ENCODE results near the gene SYT7. TPM values are rescaled to one million over a fixed set of nuclear protein-coding genes. Genes with fewer than 3 reads are reported as not detected.

Gene SYT7
- total and polyA plus RNA-seq, 10 of the 15 experiments (the other 5 are each of a cell fraction or from before 2014, with no cell fraction given): not detected

DNA sequence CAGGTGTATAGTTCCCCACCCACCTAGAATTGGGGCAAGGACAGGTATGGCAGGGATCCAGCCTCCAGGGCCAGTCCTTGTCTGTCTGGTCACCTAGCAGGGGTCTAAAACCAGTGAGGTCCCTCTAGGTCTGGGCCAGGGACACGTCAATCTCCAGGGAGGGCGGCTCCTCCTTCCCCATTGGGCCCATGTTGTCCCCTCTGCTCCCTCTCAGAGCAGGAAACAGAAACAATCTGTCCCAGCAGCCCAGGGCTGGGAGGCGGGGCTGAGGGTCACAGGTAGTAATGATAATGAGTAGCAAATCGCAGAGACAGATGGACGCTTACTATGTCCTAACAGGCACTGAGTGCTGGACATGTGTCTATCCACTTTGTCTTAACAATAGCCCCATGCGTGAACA, 22.8 kb upstream of the SYT7 start:
- H3K9me3 ChIP-seq (replicated peaks; ENCODE audit: control insufficient read depth, insufficient read depth, low read length): no peaks in the 10 kb centered on the region
- H3K4me3 ChIP-seq: no peak overlapping the region
- H3K4me1 ChIP-seq (ENCODE audit: control insufficient read depth, insufficient read depth, low read length): no peaks in the 10 kb centered on the region
- POLR2A ChIA-PET: no interaction called here
- no peak overlapping the region for H3K9ac ChIP-seq (ENCODE audit: control insufficient read depth, insufficient read depth, low read length)
- DNase-seq (ENCODE audit: low read depth, low spot score) (no peak), ATAC-seq (no peak), FAIRE-seq (no peak)
- CTCF ChIA-PET: no interaction called here
- BruUV-seq (replicated peaks): no TSS peak
- peaks cover 3 to 7% of the 10 kb centered on the region in 2 experiments for H3K27me3 ChIP-seq (replicated peaks in 1 of 2; ENCODE audit: control insufficient read depth in 2 of 2, insufficient read depth in 2 of 2, low read length in 1 of 2)
- H3K4me2 ChIP-seq (ENCODE audit: control insufficient read depth, insufficient read depth): no peak overlapping the region
- H3K27ac ChIP-seq (ENCODE audit: control insufficient read depth, insufficient read depth): no peak overlapping the region
- RAD21 ChIA-PET (ENCODE audit: unreplicated experiment): no interaction called here
- H2AFZ ChIP-seq (ENCODE audit: control insufficient read depth, low read depth, low read length): no peak overlapping the region
- H3K36me3 ChIP-seq (ENCODE audit: control insufficient read depth in 2 of 2, insufficient read depth in 2 of 2, low read length in 1 of 2): no peaks in the 10 kb centered on the region
- SMC1A ChIA-PET (ENCODE audit: uncharacterized antibody, unreplicated experiment): no interaction called here
- 44% methylated on average over 6 of the region's 6 CpGs for WGBS (ENCODE audit: insufficient coverage, insufficient replicate concordance, low lambda C conversion rate, missing lambda C conversion rate)
- H3K79me2 ChIP-seq (ENCODE audit: control insufficient read depth, insufficient read depth, low read length): no peaks in the 10 kb centered on the region
- in situ Hi-C loops (cut with MboI) (no loop called here), intact Hi-C loops (cut with micrococcal nuclease; ENCODE audit: unreplicated experiment) (no loop called here)
- no peaks in the 10 kb centered on the region for H4K20me1 ChIP-seq (ENCODE audit: control insufficient read depth, insufficient read depth)
- no peak for TF ChIP-seq ATF3 (IDR thresholded peaks at IDR 0.05; ENCODE audit: borderline replicate concordance, extremely low read depth, low read depth, low read length)
- TF ChIP-seq SMAD5 (IDR thresholded peaks at IDR 0.05; ENCODE audit: low read depth): no peak
- no peak for TF ChIP-seq ZNF622 (IDR thresholded peaks at IDR 0.05)
- TF ChIP-seq, protein P1, sequence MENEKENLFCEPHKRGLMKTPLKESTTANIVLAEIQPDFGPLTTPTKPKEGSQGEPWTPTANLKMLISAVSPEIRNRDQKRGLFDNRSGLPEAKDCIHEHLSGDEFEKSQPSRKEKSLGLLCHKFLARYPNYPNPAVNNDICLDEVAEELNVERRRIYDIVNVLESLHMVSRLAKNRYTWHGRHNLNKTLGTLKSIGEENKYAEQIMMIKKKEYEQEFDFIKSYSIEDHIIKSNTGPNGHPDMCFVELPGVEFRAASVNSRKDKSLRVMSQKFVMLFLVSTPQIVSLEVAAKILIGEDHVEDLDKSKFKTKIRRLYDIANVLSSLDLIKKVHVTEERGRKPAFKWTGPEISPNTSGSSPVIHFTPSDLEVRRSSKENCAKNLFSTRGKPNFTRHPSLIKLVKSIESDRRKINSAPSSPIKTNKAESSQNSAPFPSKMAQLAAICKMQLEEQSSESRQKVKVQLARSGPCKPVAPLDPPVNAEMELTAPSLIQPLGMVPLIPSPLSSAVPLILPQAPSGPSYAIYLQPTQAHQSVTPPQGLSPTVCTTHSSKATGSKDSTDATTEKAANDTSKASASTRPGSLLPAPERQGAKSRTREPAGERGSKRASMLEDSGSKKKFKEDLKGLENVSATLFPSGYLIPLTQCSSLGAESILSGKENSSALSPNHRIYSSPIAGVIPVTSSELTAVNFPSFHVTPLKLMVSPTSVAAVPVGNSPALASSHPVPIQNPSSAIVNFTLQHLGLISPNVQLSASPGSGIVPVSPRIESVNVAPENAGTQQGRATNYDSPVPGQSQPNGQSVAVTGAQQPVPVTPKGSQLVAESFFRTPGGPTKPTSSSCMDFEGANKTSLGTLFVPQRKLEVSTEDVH (IDR thresholded peaks at IDR 0.05; ENCODE audit: low read depth, partially characterized antibody): no peak
- no peak for TF ChIP-seq POLR2AphosphoS2 (IDR thresholded peaks at IDR 0.05; ENCODE audit: low read depth, low read length)
- TF ChIP-seq TCF7 (IDR thresholded peaks at IDR 0.05; ENCODE audit: borderline replicate concordance): no peak
- TF ChIP-seq, protein P2, sequence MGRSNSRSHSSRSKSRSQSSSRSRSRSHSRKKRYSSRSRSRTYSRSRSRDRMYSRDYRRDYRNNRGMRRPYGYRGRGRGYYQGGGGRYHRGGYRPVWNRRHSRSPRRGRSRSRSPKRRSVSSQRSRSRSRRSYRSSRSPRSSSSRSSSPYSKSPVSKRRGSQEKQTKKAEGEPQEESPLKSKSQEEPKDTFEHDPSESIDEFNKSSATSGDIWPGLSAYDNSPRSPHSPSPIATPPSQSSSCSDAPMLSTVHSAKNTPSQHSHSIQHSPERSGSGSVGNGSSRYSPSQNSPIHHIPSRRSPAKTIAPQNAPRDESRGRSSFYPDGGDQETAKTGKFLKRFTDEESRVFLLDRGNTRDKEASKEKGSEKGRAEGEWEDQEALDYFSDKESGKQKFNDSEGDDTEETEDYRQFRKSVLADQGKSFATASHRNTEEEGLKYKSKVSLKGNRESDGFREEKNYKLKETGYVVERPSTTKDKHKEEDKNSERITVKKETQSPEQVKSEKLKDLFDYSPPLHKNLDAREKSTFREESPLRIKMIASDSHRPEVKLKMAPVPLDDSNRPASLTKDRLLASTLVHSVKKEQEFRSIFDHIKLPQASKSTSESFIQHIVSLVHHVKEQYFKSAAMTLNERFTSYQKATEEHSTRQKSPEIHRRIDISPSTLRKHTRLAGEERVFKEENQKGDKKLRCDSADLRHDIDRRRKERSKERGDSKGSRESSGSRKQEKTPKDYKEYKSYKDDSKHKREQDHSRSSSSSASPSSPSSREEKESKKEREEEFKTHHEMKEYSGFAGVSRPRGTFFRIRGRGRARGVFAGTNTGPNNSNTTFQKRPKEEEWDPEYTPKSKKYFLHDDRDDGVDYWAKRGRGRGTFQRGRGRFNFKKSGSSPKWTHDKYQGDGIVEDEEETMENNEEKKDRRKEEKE (IDR thresholded peaks at IDR 0.05): no peak
- no peak for TF ChIP-seq FOS (IDR thresholded peaks at IDR 0.05; ENCODE audit: borderline replicate concordance, extremely low read depth, insufficient read length)
- TF ChIP-seq SREBF1 (IDR thresholded peaks at IDR 0.05; ENCODE audit: low read length): no peak
- no peak for TF ChIP-seq BRCA1 (IDR thresholded peaks at IDR 0.05; ENCODE audit: low read depth, low read length)
- TF ChIP-seq FOXK2 (IDR thresholded peaks at IDR 0.05): no peak
- TF ChIP-seq RB1 (IDR thresholded peaks at IDR 0.05; ENCODE audit: borderline replicate concordance): no peak
- no peak for TF ChIP-seq ASH2L (IDR thresholded peaks at IDR 0.05; ENCODE audit: borderline replicate concordance, low read depth)
- TF ChIP-seq RAD51 (IDR thresholded peaks at IDR 0.05): no peak
- TF ChIP-seq SIX5 (IDR thresholded peaks at IDR 0.05; ENCODE audit: low read depth, low read length, severe bottlenecking): no peak
- no peak for TF ChIP-seq RELB (IDR thresholded peaks at IDR 0.05; ENCODE audit: low read depth)
- TF ChIP-seq, protein P3, sequence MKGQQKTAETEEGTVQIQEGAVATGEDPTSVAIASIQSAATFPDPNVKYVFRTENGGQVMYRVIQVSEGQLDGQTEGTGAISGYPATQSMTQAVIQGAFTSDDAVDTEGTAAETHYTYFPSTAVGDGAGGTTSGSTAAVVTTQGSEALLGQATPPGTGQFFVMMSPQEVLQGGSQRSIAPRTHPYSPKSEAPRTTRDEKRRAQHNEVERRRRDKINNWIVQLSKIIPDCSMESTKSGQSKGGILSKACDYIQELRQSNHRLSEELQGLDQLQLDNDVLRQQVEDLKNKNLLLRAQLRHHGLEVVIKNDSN (IDR thresholded peaks at IDR 0.05; ENCODE audit: borderline replicate concordance, extremely low read length, insufficient read depth, low read depth, low read length): no peak
- no peak for TF ChIP-seq SREBF2 (IDR thresholded peaks at IDR 0.05; ENCODE audit: low read length)

Data from GM12878 (cell line).